SK-N-MC (cell line): ENCODE results near the gene EPG5.
A peak's percentile ranks its signal among the peaks of the same experiment; 100 is the strongest.

Experiments used
- DNase-seq: peaks from one replicate; pipeline ENCODE4 v3.0.0-alpha.2; 2011; ENCODE audit warnings: low read depth, low spot score
- H3K27ac ChIP-seq: fragments of 200-600 bp; sonication (generic); 2 replicates; pipeline ENCODE4 v1.5.1; 2016; ENCODE audit warnings: mixed run types
- H3K36me3 ChIP-seq: fragments of 200-600 bp; sonication (generic); 2 replicates; pipeline ENCODE4 v1.6.1; 2017; ENCODE audit warnings: antibody characterized with exemption, low read length, mixed read lengths; ENCODE audit not compliant: insufficient read depth
- H3K4me3 ChIP-seq: fragments of 200-600 bp; sonication (generic); 2 replicates; pipeline ENCODE4 v1.5.1; 2016
- H3K9ac ChIP-seq: fragments of 200-600 bp; sonication (generic); 2 replicates; pipeline ENCODE4 v1.8.0; 2017; ENCODE audit warnings: mixed run types, mixed read lengths; ENCODE audit not compliant: insufficient read length
- H3K9me3 ChIP-seq: fragments of 200-600 bp; sonication (generic); 2 replicates; pipeline ENCODE4 v1.6.1; 2017; ENCODE audit warnings: low read depth, mild to moderate bottlenecking, antibody characterized with exemption, low read length, moderate library complexity, mixed read lengths
- EZH2 ChIP-seq: fragments of 200-600 bp; sonication (generic); IDR thresholded peaks from one replicate; pipeline ENCODE4 v1.6.1; 2017; ENCODE audit warnings: antibody characterized with exemption
- FOXP2 ChIP-seq: optimal IDR thresholded peaks from 2 replicates; pipeline ENCODE3; 2011; ENCODE audit warnings: mild to moderate bottlenecking, moderate library complexity; ENCODE audit not compliant: insufficient read depth; ENCODE audit errors: extremely low read length, control extremely low read depth
- POLR2AphosphoS5 ChIP-seq: IDR thresholded peaks from 2 replicates; pipeline ENCODE4 v1.6.1; 2012; ENCODE audit warnings: mild to moderate bottlenecking, low read depth, low read length, borderline replicate concordance

Gene EPG5, protein sequence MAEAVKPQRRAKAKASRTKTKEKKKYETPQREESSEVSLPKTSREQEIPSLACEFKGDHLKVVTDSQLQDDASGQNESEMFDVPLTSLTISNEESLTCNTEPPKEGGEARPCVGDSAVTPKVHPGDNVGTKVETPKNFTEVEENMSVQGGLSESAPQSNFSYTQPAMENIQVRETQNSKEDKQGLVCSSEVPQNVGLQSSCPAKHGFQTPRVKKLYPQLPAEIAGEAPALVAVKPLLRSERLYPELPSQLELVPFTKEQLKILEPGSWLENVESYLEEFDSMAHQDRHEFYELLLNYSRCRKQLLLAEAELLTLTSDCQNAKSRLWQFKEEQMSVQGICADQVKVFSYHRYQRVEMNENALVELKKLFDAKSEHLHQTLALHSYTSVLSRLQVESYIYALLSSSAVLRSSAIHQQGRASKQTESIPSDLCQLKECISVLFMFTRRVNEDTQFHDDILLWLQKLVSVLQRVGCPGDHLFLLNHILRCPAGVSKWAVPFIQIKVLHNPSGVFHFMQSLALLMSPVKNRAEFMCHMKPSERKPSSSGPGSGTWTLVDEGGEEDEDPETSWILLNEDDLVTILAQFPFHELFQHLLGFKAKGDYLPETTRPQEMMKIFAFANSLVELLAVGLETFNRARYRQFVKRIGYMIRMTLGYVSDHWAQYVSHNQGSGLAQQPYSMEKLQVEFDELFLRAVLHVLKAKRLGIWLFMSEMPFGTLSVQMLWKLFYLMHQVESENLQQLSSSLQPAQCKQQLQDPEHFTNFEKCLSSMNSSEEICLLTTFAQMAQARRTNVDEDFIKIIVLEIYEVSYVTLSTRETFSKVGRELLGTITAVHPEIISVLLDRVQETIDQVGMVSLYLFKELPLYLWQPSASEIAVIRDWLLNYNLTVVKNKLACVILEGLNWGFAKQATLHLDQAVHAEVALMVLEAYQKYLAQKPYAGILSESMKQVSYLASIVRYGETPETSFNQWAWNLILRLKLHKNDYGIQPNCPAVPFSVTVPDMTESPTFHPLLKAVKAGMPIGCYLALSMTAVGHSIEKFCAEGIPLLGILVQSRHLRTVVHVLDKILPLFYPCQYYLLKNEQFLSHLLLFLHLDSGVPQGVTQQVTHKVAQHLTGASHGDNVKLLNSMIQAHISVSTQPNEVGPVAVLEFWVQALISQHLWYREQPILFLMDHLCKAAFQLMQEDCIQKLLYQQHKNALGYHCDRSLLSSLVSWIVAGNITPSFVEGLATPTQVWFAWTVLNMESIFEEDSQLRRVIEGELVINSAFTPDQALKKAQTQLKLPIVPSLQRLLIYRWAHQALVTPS (N-terminal part only)

DNA sequence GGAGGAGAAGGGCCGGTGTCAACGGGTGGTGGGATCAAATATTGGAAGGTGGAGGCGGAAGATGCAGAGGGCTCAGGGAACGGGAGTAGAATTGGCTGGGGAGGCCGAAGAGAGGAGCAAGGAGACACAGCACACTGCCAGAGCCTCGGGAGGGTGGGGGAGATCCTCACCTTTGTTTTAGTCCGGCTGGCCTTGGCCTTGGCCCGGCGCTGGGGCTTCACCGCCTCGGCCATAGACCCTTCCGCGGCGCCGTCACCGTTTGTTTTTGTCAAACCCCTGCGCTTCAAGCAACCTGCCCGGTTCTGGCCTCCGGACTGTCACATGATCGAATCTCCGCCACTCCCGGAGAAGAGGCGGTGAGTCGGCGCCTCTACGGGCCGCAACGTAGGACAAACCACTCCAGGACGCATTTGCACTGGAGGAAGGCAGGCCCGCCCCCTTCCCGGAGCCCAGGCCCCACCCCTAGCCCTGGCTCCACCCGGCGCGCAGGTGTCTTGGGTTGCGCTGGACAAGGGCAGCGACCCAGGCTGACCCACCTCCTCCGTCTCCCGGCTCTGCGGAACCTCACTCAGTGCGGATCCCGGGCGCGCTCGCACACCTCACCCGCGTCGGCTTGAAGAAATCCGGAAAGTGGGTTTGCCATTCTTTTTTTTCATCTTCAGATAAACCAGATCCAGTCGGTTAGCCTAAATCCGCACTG is at the start of gene EPG5:
EPG5 (minus strand) TSS at position 323 of the 700 bp plus-strand sequence; CDS start at position 233, 90 bp downstream.
- no peaks in the 10 kb centered on the region for H3K36me3 ChIP-seq
- TF ChIP-seq FOXP2 = peak; percentile 55
- no peak for TF ChIP-seq EZH2
- peak; percentile 75 for TF ChIP-seq POLR2AphosphoS5
- H3K9me3 ChIP-seq = no peaks in the 10 kb centered on the region
- peak within 1 kb of the TSS; percentile 87 for H3K4me3 ChIP-seq
- peak within 1 kb of the TSS; percentile 88 for H3K9ac ChIP-seq
- no peak within 1 kb of the TSS; the same call in 1 of the 2 replicates for H3K27ac ChIP-seq
- DNase-seq = peak; percentile 45

DNA sequence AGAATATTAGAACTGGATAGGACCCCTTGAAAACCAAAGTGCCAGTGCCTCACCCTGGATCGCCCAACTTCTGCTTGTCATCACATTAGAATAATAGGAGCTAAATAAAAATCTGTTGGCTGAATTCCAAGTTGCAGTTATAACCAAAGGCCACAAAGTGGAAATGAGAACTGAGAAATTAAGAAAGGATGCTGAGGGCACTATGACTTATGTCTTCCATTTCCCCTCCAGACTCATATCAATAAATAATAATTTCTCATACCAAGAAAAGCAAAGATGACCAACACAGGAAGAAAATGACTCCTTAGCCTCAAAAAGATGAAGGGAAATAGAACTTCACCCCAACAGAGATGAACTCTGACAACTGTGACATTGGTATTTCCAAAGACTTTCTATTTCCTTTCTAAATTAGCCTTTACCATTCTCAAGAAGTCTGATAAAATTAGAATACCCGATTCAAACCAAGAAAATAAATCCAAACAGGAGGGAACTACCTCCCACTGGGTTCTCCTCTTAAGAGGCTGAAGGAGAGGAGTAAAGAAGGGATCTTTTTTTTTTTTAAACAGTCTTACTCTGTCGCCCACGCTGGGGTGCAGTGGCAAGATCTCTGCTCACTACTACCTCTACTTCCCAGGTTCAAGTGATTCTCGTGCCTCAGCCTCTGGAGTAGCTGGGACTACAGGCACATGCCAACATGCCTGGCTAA is 46.5 kb upstream of the EPG5 start:
- no peak for DNase-seq
- TF ChIP-seq POLR2AphosphoS5 = no peak
- no peak for TF ChIP-seq FOXP2
- H3K9me3 ChIP-seq = no peaks in the 10 kb centered on the region
- H3K9ac ChIP-seq = no peak overlapping the region
- no peak overlapping the region for H3K27ac ChIP-seq
- no peak overlapping the region for H3K4me3 ChIP-seq
- H3K36me3 ChIP-seq = no peaks in the 10 kb centered on the region

DNA sequence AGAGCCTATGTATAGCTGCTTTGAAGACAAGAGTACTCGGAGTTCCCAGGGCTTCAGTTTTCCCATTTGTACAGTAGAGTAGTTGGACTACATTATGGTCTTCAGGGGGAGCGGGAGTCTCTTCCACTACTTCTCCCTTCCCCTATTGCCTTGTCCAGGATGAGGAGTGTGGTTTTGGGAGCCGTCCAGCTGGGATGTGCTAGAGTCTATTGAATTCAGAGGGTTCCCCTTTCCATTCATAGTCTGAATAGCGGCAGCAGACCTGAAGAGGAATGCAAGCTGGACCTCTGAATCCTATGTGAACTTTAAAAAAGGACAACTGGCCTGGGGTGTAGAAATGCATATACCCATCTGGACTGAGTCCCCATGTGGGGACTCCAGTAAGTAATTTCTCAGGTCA is 43.5 kb upstream of the EPG5 start:
- no peak overlapping the region for H3K4me3 ChIP-seq
- no peak for DNase-seq
- no peaks in the 10 kb centered on the region for H3K36me3 ChIP-seq
- TF ChIP-seq POLR2AphosphoS5 (no peak), FOXP2 (no peak), EZH2 (no peak)
- H3K27ac ChIP-seq = no peak overlapping the region
- H3K9me3 ChIP-seq = no peaks in the 10 kb centered on the region
- H3K9ac ChIP-seq = no peak overlapping the region

DNA sequence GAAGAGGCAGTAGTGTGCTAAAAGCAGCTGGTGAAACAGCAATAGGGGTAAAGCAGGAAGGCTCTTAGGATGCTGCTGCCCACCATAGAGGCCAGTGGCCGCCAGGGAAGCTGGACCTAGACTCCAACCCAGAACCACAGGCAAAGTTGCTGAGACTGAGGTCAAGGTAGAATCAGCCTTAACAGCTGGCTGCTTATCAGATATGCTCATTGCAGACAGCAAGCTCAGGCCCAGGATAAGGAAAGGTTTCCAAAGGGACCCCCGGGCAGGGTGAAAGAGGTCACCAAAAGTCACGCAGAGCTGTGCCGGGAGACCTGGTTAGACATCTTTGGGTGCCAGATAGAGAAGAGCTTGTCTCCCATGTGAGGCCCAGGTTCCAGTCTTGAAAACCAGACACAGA is 42.9 kb upstream of the EPG5 start:
- Histone ChIP-seq H3K27ac (no peak overlapping the region), H3K36me3 (no peaks in the 10 kb centered on the region), H3K9me3 (no peaks in the 10 kb centered on the region), H3K9ac (no peak overlapping the region), H3K4me3 (no peak overlapping the region)
- DNase-seq = no peak
- TF ChIP-seq FOXP2 (no peak), POLR2AphosphoS5 (no peak), EZH2 (no peak)

DNA sequence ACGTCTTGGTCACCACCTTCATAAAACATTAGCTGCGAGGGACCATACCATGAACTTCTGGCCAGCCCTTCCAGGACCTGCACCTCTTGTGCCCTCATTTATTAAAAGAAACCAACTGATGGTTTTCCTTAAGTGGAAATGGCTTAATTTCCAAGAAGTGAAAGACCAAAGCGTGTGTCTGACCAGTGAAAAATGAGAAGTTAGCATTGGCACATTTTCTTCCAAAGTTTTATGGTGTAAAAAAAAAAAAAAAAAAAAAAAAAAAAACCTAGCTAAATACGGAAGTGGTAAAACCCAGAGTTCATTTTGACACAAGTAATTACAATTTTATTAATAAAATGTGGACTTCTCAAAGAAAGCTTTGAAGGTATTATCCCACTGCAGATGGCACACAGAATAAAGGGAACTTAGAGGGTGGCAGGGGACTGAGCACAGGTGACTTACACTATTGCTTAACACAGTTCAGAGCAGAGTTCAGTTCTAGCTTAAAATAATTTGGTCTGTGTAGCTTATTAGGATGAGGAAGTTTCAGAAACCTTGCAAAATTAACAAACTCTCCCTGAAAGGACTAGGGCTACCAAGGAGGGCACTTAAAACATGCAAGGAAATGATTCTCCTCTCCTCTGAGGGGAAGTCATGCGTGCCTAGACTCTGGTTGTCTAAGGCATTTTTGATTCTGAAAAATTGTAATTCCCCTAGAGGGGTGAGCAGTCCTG is 42.2 kb upstream of the EPG5 start:
- H3K36me3 ChIP-seq = no peaks in the 10 kb centered on the region
- no peak overlapping the region for H3K4me3 ChIP-seq
- no peak overlapping the region for H3K27ac ChIP-seq
- no peak for DNase-seq
- no peak overlapping the region for H3K9ac ChIP-seq
- TF ChIP-seq FOXP2 (no peak), EZH2 (no peak), POLR2AphosphoS5 (no peak)
- H3K9me3 ChIP-seq = no peaks in the 10 kb centered on the region

DNA sequence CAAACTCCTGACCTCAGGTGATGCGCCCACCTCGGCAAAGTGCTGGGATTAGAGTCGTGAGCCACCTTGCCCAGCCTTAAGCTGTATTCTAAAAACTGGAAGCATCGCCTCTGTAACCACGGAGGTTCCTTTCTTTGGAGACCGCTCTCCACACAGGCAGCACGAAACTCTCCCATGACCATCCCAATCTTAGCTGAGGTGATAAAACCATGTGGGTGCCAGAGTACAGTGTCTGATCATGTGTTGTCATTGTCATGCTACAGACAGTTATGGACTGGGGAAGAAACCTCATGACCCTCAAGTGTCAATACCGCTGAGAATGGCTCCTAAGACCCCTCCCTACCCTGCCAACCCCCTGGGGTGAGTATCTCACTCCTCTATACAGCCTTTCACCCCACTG is 41.4 kb upstream of the EPG5 start:
- TF ChIP-seq POLR2AphosphoS5 (no peak), EZH2 (no peak), FOXP2 (no peak)
- Histone ChIP-seq H3K9me3 (no peaks in the 10 kb centered on the region), H3K36me3 (no peaks in the 10 kb centered on the region), H3K4me3 (no peak overlapping the region), H3K9ac (no peak overlapping the region), H3K27ac (no peak overlapping the region)
- no peak for DNase-seq

DNA sequence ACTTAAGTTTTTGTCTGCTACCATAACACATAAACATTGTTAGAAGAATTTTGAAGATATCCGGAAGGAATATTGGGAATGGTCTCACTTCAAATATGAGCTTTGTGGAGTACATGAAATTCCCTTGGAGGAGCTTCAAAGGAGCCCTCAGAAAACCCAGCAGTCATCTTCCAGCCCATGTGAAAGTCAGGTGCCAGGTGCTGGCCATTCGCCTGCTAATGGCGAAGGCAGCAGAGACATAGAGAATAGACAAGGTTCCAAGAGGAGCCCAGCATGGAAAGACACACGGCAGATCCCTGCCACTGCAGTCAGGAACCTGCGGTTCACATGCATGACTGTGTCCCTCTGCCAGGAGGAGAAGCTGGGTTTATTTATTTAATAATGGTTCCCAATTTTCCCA is 40.0 kb upstream of the EPG5 start:
- Histone ChIP-seq H3K27ac (no peak overlapping the region), H3K9ac (no peak overlapping the region), H3K9me3 (no peaks in the 10 kb centered on the region), H3K36me3 (no peaks in the 10 kb centered on the region), H3K4me3 (no peak overlapping the region)
- TF ChIP-seq FOXP2 = no peak
- TF ChIP-seq EZH2 = no peak
- TF ChIP-seq POLR2AphosphoS5 = no peak
- no peak for DNase-seq
